ENCODE data around the gene RPS6KA2. TPM values are rescaled to one million over a fixed set of nuclear protein-coding genes. Genes with fewer than 3 reads are reported as not detected.

RPS6KA2 gene
- total RNA-seq, 3 donors from 2014 or later, result 8.6 to 21.3 (median 18.7) TPM

DNA sequence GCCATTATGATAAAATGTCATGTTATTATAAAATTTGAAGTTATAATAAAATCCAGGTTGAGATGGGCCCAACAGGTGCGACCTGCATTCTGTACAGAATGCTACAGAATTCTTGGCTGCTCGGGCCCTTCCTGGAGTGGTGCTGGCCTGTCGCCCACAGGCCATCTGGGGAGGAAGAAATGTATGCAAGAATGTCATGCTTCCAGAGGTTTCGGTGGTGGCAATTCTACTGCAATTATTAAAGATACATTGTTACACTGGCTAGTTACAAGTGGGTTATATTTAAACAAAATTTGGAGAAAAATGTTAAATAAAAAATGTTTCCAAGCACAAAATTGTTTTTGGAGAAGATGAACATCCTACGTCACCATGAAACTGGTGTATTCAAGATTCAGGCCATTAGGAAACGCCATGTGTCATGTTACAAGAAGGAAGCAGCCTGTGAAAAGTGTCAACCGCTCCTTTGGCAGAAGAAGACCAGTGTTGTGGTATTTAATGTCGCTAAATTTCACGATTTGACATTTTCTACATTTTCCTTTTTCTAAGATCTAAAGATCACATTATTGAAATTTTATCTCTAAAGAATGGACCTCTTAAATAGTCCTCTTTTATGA lies 47.7 kb downstream of the RPS6KA2 start:
- TF ChIP-seq, protein P1, sequence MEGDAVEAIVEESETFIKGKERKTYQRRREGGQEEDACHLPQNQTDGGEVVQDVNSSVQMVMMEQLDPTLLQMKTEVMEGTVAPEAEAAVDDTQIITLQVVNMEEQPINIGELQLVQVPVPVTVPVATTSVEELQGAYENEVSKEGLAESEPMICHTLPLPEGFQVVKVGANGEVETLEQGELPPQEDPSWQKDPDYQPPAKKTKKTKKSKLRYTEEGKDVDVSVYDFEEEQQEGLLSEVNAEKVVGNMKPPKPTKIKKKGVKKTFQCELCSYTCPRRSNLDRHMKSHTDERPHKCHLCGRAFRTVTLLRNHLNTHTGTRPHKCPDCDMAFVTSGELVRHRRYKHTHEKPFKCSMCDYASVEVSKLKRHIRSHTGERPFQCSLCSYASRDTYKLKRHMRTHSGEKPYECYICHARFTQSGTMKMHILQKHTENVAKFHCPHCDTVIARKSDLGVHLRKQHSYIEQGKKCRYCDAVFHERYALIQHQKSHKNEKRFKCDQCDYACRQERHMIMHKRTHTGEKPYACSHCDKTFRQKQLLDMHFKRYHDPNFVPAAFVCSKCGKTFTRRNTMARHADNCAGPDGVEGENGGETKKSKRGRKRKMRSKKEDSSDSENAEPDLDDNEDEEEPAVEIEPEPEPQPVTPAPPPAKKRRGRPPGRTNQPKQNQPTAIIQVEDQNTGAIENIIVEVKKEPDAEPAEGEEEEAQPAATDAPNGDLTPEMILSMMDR (IDR thresholded peaks at IDR 0.05), result no peak
- Histone ChIP-seq H3K36me3 (ENCODE audit: low read depth) (no peaks in the 10 kb centered on the region), H3K4me3 (no peak overlapping the region), H3K9me3 (peaks cover 4% of the 10 kb centered on the region), H3K4me1 (ENCODE audit: low read depth) (no peaks in the 10 kb centered on the region)
- intact Hi-C loops (cut with DNase I, micrococcal nuclease), result no loop called here
- ATAC-seq (no peak), DNase-seq (no peak)

- no peaks in the 10 kb centered on the region for H3K36me3 ChIP-seq (ENCODE audit: low read depth)
- ATAC-seq (no peak), DNase-seq (no peak)
- H3K9me3 ChIP-seq, result peaks cover 4% of the 10 kb centered on the region
- TF ChIP-seq, protein P1 (IDR thresholded peaks at IDR 0.05), result no peak
- intact Hi-C loops (cut with DNase I, micrococcal nuclease), result no loop called here
- no peaks in the 10 kb centered on the region for H3K4me1 ChIP-seq (ENCODE audit: low read depth)
- no peak overlapping the region for H3K4me3 ChIP-seq
Measured at GRCh38 chr6:166578536-166579236, 48.4 kb downstream of the RPS6KA2 start.

GRCh38 chr6:166575205-166575604 lies 51.8 kb downstream of the RPS6KA2 start:
- Histone ChIP-seq H3K4me1 (ENCODE audit: low read depth) (peaks cover 2% of the 10 kb centered on the region), H3K36me3 (ENCODE audit: low read depth) (no peaks in the 10 kb centered on the region), H3K4me3 (no peak overlapping the region), H3K9me3 (peaks cover 4% of the 10 kb centered on the region)
- ATAC-seq, result no peak
- TF ChIP-seq, protein P1 (IDR thresholded peaks at IDR 0.05), result no peak
- no peak for DNase-seq
- intact Hi-C loops (cut with DNase I, micrococcal nuclease), result no loop called here

DNA sequence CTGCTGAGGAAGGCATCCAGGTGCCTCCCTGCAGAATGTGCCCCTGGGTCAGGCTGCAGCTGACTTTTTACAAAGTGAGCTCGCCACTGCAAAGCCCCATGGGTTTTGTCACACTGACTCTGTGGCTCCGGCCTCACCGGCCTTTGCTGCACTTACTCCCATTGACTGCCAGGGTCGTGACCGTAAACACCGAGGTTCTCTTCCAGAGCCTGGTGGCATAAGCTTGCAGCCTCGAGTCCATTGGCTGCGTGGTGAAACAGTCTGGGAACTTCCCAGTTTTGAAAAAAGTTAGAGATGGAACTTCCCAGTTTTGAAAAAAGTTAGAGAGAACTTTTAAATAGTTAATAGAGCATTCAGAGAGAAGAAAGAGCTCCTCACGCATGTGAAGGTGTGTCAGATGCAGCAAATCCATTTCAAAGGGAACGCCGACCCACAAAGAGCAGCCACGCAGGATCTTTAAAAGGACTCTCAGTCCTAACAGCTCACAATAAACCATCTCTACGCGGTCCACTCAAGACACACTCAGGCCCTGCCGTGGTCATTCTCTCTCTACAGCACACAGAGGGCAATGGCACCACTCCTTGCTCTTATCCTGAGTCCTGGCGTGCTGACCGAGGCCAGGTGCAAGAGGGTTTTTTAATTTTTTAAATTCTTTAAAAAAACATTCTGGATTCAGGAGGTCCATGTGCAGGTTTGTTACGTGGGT lies 53.4 kb downstream of the RPS6KA2 start:
- no peak for DNase-seq
- Histone ChIP-seq H3K4me3 (no peak overlapping the region), H3K4me1 (ENCODE audit: low read depth) (peaks cover 2% of the 10 kb centered on the region), H3K36me3 (ENCODE audit: low read depth) (no peaks in the 10 kb centered on the region), H3K9me3 (peaks cover 4% of the 10 kb centered on the region)
- ATAC-seq, result no peak
- intact Hi-C loops (cut with DNase I, micrococcal nuclease), result no loop called here
- TF ChIP-seq, protein P1 (IDR thresholded peaks at IDR 0.05), result no peak

DNA sequence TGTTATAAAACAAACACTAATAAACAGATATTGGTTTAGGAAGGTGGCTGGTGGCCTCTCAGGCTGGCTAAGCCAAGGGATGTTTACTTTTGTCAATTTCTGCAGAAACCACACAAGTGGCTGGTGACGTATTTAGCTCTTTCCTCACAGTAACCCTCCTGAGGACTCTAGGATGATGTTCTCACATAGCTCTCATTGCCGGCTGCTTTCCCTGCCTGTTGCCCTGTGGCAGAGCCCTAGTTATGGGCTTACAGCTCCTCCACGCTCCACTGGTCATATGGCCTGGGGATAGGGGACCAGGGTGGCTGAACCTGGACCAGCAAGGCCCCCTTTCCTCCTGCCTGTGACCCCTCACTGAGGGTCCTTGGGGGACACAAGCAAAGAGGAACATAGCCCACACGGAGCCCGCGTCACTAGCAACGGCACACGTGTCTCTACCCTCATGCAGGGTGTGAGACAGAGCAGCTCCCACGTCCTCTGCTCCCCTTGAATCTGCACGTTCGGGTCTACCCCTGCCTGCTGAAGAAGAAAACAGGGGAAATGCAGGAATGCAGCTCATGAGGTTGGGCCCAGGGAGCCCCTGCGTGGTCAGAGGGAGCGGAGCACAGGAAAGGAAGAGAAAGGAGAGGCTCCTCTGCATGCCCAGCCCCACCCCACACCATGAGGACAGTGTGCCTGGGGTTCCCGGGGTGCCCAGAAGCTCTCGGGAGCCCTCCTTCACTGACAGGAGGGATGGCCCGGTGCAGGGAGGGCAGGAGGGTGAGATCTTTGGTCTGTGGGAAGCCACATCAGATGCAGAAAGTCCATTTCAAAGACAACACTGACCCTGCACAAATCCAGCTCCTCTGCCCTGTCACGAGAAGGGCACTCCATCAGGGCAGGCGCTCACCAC lies 54.4 kb downstream of the RPS6KA2 start:
- H3K9me3 ChIP-seq, result peaks cover 4% of the 10 kb centered on the region
- TF ChIP-seq, protein P1 (IDR thresholded peaks at IDR 0.05), result no peak
- H3K36me3 ChIP-seq (ENCODE audit: low read depth), result no peaks in the 10 kb centered on the region
- intact Hi-C loops (cut with DNase I, micrococcal nuclease), result no loop called here
- ATAC-seq, result peak; percentile 55
- peak in 1 of 3 donors; percentile 34 for DNase-seq
- no peak overlapping the region for H3K4me3 ChIP-seq
- H3K4me1 ChIP-seq (ENCODE audit: low read depth), result peaks cover 2% of the 10 kb centered on the region

Measured in mucosa of descending colon (tissue), 3 donors.